GM18511 (cell line): Measurements from ENCODE around the gene THUMPD3.
A peak's percentile ranks its signal among the peaks of the same experiment; 100 is the strongest.

Experiments used
- ATAC-seq: cut with Tn5 transposase; IDR thresholded peaks from one replicate; pipeline ENCODE4 v1.9.1; 2021; ENCODE audit warnings: mild to moderate bottlenecking, moderate library complexity; ENCODE audit not compliant: unreplicated experiment

The THUMPD3 gene, protein sequence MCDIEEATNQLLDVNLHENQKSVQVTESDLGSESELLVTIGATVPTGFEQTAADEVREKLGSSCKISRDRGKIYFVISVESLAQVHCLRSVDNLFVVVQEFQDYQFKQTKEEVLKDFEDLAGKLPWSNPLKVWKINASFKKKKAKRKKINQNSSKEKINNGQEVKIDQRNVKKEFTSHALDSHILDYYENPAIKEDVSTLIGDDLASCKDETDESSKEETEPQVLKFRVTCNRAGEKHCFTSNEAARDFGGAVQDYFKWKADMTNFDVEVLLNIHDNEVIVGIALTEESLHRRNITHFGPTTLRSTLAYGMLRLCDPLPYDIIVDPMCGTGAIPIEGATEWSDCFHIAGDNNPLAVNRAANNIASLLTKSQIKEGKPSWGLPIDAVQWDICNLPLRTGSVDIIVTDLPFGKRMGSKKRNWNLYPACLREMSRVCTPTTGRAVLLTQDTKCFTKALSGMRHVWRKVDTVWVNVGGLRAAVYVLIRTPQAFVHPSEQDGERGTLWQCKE

DNA sequence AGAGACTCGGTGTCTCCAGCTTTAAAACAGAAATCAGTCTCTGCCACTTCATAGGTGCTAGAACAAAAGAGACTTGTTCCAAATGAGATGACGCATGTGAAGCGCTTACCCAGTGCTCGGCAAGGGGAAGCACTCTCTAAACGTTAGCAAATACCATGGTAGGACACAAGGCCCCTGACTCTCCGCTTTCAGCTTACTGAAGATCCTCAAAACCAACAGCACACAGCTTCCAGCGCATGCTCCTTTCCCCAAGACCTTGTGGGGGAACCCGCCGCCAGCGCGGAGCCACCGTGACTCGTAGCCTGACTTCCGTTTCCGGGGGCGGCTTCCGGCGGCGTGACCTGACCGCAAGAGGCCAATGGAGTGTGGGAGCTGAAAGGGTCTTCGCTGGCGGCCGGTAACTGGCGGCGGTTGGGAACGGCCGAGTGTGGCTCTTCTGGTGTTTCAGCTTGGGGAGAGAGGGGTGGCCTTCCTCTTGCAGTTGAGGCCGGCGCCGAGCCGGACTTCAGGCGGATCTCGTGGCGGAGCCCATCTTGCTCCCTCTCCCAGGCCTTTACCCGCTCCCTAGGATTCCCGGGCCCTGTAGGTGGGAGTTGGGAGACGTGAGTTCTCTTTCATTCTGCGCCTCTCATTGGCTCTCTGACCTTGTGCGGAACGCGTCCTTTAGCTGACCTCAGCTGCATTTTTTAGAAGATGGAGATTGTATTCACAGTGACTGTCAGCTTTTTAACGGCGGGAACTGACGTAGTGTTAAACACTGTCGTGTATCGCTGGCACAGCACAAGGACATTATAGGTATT is at the start of gene THUMPD3:
TSS of gene THUMPD3 (plus strand) at position 324 of the 800 bp plus-strand sequence. CDS start 2,015 bp downstream, outside the sequence.
- peak; percentile 99 for ATAC-seq

DNA sequence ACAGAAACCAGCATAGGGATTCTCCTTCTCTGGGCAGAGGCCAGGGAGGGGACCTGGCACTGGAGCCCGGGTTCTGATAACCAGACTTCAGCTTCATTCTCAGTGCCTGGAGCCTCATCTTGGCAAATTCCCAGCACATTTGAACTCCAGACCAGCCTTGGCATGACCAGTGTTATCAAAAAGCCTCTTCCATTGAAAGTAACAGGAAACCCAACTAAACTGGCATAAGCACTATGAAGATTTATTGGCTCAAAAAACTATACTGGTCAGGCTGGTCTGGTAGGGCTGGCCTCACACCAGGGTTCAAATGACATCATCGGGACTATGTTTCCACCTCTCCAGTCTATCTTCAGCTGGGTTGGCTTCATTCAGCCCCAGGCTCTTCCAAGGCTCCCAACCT is 48.1 kb upstream of the THUMPD3 start:
- no peak for ATAC-seq

DNA sequence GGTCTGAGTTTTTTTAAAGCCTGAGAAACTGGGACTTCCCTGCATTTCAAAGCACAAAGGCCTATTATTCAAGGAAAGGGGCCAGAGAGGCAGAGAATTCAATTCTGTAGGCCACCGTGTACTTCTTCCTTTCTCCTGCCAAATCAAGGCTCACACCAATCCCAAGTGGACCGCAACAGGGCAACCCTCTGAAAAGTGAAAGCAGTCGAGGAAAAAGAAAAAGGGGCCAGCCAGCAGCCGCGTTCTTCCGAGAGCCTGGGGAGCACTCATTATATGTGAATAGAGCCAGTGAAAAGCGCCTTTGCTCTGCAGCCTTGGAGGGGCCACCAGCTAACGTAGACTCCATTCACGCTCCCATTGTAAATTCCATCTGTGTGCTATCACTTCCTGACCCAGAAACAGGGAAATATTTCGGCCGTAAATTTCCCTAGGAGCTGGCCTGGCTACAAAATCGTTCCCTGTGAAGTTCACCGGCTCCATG is 45.9 kb upstream of the THUMPD3 start:
- ATAC-seq, result no peak

DNA sequence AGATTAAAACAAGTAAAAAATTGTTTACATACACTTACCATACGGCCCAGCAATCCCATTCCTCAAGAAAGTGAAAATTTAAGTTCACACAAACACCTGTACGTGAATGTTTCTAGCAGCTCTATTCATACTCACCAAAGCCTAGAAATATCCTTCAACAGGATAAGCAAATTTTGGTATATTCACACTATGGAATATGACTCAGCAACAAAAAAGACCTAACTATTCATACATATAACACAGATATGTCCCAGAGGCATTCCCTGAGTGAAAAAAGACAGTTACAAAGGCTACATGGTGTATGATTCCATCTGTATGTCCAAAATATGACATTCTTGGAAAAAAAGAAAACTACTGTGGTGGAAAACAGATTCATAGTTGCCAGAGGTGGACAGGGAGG is 40.1 kb upstream of the THUMPD3 start:
- no peak for ATAC-seq

DNA sequence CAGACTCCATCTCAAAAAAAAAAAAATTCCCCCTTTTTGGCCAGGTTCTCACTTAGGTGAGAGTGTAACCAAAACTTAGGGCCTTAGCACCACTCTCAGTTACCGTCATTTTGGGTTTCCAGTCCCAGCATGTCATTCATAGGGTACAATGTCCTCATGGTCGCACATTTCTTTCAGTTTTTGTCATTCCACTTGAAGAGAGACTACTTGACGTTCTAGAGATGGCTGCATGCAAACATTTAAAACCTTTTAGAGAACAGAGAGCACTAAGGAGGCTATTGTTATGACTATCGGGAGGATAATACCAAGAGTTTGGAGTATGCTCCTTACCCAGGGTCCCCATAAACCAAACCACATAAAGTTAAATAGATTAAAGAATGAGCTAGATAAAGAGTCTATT is 37.9 kb upstream of the THUMPD3 start:
- ATAC-seq, result no peak

DNA sequence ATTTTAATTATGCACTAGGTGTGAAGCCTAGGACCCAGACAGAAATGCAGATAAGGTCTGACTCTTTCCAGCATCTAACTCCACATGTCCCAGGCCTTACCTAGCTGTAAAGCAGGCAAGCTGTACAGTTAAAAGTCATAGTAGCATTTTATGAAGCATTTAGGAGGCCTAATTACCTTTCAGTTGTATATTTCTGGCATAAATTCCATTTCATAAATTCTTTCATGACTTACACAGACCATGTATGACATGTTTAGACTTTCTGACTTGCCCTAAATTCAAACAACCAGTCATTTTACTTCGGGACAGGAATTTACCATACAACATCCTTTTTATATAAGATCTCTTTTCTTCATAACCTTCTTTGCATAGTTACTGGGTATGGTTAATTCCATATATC is 35.3 kb upstream of the THUMPD3 start:
- ATAC-seq, result no peak

DNA sequence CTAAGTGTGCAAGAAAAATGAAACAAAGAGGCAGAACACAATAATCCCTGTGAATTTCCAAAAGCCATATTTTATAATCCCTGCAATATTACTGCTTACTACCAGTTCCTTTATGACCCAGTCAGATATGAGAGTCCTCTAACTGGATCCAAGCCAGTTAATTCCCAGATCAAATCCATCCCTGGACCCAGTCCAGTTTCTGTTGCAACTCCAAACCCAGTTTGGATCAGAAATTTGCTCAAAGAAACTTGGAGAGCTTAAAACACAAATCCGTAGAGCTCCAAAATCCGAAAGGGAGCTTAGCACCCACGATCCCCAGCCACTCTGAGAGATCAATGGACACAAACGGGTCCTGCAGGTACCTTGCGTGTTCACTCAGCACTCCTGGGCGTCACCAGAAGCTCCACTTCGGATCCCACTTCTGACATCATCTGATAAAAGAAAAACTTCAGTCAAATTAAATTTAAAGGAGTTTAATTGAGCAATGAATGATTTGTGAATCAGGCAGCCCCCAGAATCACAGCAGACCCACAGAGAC is 32.6 kb upstream of the THUMPD3 start:
- no peak for ATAC-seq

DNA sequence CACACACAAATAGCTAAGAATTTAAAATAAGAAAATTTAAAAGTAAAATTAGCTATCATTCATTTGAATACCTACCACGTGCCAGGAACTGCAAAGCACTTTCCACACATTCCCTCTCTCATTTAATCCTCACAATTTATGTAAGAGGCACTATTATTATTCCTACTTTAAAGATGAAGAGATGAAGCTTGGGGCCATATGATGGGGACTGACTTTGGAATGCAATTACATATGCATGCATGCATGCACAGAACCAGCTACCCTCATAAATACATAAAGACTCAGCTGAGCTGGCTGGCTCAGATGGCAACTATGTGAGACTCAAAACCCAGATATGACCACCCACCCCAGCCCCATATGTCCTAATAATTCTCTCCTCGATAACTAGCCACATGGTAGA is 31.7 kb upstream of the THUMPD3 start:
- no peak for ATAC-seq

DNA sequence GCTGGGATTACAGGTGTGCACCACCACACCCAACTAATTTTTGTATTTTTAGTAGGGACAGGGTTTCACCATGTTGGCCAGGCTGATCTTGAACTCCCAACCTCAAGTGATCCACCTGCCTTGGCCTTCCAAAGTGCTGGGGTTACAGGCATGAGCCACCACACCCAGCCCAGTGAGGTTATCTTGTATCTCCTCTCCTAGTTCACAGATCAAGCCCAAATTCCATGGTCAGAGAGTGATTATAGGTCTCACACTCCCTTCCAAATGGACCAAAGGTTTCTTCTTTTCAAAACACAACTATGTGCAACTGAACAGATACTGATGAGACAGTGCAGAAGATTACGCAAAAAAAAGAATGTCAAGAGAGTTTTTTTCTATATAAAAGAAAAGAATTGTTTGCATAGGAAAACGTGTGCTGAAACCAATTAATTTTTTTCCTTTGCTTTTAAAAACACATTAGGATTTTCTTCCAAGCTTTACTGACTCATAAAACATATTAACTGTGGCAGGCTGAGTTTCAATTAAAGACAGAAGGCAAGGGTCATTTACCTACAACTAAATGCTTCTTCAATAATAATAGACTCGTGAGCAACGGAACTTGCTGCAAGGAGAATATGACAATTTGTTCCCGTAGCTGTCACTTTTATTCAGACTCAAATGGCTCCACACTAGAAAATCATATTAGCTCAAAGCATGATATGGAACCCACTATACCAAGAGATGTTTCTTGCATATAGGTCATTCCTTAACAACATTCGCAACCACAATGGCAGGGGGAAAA is 30.4 kb upstream of the THUMPD3 start:
- no peak for ATAC-seq

DNA sequence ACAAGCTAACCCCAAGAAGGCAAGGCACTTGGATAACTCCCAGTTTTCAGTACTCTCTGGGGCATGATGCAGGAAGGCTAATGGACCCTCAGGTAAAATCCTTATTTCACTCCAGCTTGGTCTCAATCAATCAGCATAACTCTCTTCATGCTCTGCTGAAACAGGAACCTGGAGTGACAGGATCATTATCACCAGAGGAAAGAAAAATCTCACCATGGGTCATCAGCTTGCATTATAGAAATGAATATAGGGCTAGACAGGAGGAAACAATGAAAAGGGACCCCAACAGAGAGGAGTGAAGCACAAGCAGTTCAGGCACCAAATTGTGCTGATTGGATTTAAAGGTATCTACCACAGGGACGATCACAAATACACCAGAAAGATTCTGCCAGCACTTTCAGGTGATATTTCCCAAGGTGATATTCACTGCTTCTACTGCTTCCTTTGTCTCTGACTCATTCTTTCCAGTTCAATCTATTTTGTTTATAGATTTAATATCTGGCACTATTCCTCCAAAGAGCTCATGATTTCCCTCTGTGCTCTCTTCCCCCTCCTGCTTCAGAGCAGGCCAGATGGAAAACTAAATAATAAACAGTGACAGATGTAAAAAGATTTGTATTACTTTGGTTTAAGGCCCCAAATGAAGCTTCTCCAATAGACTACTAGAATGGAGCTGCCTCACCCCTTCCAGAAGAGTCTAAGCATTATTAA is 22.9 kb upstream of the THUMPD3 start:
- ATAC-seq, result no peak

DNA sequence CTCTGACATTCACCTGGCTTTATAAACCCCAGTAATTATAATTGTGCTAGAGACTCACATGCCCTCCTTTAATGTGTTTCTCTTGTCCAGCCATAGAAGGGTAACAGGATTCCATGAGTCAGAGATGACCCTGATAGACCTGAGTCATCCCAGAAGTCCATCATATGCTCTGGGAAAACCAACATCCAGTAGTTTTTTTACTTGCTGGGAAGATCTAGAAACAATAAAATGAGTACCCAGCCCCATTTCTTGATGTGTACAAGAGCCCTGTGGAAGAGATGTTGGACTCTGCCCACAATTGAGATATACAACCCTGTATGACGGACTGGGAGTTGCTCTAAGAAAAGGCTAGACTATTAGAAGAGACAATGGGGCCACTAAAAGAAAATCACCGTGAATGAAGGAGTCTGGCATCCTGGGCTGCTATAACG is 22.4 kb upstream of the THUMPD3 start:
- ATAC-seq, result no peak

DNA sequence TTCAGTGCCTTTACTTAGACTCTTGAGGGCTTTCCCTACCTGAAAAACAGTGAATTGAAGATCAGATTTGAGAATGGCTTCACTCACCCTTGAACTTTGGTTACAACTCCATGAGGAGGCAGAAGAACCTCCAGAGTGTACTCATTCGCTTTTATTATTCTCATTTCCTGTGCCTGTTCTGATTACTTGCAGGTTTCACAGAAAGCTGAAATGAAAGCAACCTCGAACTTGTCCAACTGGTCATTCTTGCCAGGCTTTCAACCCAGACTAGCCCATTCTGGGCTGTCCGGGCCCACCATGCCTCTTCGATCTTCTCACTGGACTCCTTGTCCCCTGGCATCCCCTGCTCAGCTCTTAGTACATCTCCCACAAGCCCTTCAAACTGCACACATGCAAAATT is 20.2 kb upstream of the THUMPD3 start:
- ATAC-seq, result no peak

DNA sequence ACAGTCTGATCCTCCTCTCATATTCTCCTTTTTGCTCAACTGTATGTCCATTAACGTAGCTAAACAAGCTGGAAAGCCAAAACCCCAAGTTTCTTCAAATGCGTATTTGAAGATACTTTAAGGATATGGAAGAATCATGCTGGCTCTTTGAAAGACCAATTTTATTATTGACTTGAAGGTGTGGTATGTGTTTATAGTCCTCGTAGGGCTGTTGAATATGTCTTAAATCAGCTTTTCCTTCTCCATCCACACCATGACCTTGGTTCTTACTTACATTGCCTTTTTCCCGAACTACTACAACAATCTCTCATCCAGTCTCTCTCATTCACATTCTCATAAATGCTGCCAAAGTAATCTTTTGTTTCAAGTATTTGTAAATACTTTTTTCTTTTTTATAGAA is 19.7 kb upstream of the THUMPD3 start:
- no peak for ATAC-seq

DNA sequence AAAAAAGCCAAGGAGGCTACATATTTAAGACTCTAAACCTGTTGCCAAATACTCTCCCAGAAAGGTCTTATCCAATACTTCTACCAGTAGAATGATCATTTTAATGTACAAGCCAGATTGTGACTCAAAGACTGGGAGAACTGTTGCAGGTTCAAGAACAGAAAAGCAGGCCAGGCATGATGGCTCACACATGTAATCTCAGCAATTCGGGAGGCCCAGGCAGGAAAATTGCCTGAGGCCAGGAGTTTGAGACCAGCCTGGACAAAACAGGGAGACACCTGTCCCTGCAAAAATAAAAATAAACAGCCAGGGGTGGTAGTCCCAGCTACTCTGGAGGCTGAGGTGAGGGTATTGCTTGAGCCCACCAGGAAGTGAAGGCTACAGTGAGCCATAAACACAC is 17.8 kb upstream of the THUMPD3 start:
- no peak for ATAC-seq

DNA sequence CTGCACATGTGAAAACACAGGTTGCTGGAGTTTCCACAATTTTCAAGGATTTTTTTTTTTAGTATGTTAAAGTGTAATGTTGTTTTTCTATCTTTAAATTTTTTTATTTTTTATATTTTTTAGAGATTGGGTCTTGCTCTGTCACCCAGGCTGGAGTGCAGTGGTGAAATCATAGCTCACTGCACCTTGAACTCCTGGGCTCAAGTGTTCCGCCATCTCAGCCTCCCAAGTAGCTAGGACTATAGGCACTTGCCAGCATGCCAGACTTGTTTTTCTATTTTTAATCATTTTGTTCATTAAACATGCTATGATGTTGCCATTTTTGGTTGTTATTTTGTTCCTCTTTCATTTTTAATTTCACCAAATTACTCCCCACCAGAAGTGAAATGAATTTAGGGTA is 16.7 kb upstream of the THUMPD3 start:
- no peak for ATAC-seq

DNA sequence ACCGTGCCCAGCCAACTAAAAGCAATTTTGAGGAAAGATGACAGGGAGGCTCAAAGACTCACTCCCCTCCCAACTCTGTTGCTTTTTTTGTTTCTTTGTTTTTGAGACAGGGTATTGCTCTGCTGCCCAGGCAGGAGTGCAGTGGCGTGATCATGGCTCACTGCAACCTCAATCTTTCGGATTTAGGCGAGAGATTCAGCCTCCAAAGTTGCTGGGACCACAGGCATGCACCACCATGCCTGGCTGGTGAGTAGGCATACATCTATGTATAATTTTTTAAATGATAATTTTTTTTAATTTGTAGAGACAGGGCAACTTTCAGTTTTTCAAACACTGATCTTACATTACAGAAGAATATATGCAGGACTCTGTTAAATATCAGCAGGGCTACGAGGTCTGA is 15.8 kb upstream of the THUMPD3 start:
- ATAC-seq, result no peak

DNA sequence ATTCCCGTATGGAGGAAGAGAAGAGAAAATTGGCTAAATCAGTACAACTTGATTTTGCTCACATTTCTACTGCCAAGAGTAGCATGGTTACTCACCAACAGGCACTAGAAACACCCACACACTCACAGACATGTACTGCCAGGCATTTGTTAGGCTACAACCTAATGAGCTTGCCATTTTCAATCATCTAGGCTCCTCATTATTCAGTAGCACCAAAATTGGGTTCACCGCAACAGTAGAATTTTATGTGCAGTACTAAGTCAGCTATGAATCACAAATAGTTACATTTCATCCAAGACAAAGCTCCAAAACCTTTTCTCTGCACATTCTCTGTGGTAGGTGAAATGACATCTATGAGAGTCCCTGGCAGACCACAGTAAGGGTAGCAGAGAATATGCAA is 15.0 kb upstream of the THUMPD3 start:
- no peak for ATAC-seq

DNA sequence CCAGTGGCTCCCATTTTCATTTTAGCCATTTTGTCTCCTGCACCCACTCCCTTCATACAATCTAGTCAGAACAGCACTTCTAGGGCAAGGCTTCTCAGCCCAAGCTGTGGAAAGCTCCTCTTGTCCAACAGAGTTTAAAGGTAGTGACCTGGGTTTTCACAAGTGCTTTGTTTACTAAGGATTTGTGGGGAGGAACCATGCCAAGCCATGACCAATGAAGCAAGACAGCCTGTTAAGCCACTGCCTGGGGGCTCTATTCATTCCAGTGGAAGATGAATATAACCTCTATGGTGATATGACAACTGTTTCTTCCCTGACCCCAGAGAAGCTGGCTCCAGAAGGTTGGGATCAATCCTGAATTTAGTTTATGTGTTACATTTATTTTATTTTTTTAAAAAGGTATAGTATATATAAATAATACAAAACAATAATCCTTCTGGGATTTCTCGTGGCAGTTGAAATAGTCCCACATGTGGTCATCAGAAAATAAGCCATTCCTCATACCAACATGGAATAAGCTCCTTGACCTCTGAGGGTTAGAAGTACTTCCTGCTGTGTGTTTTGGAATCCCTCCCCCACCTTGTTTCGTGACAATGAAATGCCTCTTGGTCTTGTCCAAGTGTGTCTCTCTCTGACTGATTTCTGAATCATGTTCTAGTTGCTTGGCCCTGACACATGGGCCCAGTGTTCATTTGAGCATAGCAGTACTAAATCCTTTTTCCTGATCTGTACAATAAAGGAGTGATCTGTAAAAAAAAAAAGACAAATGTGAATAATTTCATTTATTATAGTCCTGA is 13.3 kb upstream of the THUMPD3 start:
- no peak for ATAC-seq

DNA sequence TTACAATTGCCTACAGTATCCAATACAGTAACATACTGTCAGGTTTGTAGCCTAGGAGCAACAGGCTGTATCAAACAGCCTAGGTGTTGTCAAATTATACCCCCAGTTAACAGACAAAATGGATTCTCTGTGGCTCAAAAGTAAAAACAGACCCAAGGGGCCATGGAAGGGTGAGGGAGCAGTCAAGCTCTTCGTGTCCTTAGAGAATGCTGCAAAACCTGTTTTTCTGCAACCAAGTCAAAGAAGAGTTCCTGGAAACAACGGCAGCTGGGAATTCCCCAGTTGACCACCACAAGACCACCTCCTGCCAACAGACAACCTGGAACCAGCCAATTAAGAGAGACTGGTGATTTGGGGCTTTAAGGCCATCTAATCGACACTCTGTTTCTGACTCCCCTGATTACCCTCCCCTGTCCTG is 11.1 kb upstream of the THUMPD3 start:
- no peak for ATAC-seq
